Measurements from ENCODE around the gene PPP1R9B. TPM values are rescaled to one million over a fixed set of nuclear protein-coding genes. Genes with fewer than 3 reads are reported as not detected.

The PPP1R9B gene
- 10 to 100 TPM; 70.2 to 82.2 (median 76.6) TPM for total RNA-seq

- H3K9me3 Mint-ChIP-seq, result no peaks in the 10 kb centered on the region
- DNase-seq (no peak), ATAC-seq (peak; percentile 4 to 5)
- H3K27me3 Mint-ChIP-seq (ENCODE audit: low read depth), result no peaks in the 10 kb centered on the region
- H3K36me3 Mint-ChIP-seq (ENCODE audit: insufficient read depth), result peaks cover 5% of the 10 kb centered on the region
- H3K4me1 Mint-ChIP-seq (ENCODE audit: low read depth), result peaks cover 38% of the 10 kb centered on the region
- H3K4me3 Mint-ChIP-seq, result peak within 1 kb of the TSS; percentile 91
These were observed at the start of gene PPP1R9B for GRCh38 chr17:50150354-50151040. Gene PPP1R9B (minus strand): TSS chr17:50150677. CDS start chr17:50150513, 164 bp downstream.

DNA sequence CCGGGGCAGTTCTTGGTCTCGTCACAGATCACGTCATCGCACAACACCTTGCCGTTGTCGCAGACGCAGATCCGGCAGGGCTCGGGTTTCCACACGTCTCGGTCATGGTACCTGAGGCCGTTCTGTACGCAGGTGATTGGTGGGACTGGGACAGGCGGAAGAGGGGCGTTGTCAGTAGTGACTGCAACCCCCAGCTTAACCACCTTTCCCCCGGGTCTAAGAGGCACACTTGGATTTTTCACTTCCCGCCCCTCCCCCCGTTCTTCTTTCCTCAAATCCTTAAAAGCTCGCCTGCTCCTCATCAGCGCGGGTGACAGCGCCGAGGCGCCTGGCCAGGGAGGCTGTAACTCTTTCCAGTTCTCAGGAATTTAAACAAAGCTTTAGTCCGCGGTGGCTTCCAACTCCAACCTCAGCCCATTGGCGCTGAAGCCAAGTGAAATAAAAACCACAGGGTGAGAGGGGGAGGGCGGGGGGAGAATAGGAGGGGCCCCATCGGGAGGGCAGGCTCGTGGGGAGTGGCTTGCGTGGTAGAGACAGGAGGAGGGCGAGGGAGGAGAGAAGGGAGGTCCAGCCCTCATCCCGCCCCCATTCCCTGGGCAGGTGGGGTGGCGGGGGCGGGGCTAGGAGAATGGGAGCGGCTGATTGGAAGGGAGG lies 49.5 kb upstream of the PPP1R9B start:
- no peaks in the 10 kb centered on the region for H3K36me3 Mint-ChIP-seq (ENCODE audit: insufficient read depth)
- H3K4me1 Mint-ChIP-seq (ENCODE audit: low read depth), result peaks cover 21% of the 10 kb centered on the region
- DNase-seq (peak; percentile 57), ATAC-seq (peak; percentile 70 to 77)
- H3K4me3 Mint-ChIP-seq, result peak overlapping the region; percentile 71
- no peaks in the 10 kb centered on the region for H3K9me3 Mint-ChIP-seq
- H3K27me3 Mint-ChIP-seq (ENCODE audit: low read depth), result peaks cover 45% of the 10 kb centered on the region

DNA sequence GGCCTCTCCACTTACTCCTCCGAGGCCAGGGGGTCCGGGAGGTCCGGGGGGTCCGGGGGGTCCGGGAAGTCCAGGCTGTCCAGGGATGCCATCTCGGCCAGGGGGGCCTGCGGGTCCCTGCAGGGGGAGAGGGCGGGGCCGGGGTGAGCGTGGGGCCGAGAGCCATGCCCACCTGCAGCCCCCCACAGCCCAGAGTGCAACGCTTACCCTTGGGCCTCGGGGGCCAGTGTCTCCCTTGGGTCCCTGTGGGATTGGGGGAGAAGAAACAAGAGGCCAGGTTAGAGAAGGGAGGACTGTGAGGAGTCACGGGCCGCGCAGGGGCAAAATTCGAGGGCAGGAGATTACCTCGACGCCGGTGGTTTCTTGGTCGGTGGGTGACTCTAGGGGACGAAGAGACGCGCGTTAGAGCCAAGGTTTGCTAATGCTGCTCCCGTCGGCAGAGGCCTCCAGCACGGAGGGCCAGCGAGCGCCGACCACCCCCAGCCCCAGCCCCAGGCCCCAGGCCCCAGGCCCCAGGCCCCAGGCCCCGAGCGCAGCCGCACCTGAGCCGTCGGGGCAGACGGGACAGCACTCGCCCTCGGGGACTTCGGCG lies 48.8 kb upstream of the PPP1R9B start:
- peaks cover 44% of the 10 kb centered on the region for H3K27me3 Mint-ChIP-seq (ENCODE audit: low read depth)
- H3K36me3 Mint-ChIP-seq (ENCODE audit: insufficient read depth), result no peaks in the 10 kb centered on the region
- DNase-seq (no peak), ATAC-seq (no peak)
- H3K4me1 Mint-ChIP-seq (ENCODE audit: low read depth), result peaks cover 21% of the 10 kb centered on the region
- H3K9me3 Mint-ChIP-seq, result no peaks in the 10 kb centered on the region
- H3K4me3 Mint-ChIP-seq, result no peak overlapping the region

- H3K36me3 Mint-ChIP-seq (ENCODE audit: insufficient read depth), result no peaks in the 10 kb centered on the region
- ATAC-seq (no peak), DNase-seq (peak; percentile 59)
- H3K4me1 Mint-ChIP-seq (ENCODE audit: low read depth), result peaks cover 21% of the 10 kb centered on the region
- no peak overlapping the region for H3K4me3 Mint-ChIP-seq
- H3K9me3 Mint-ChIP-seq, result no peaks in the 10 kb centered on the region
- peaks cover 36% of the 10 kb centered on the region for H3K27me3 Mint-ChIP-seq (ENCODE audit: low read depth)
These were observed 47.7 kb upstream of the PPP1R9B start for GRCh38 chr17:50198026-50198669.

- DNase-seq (no peak), ATAC-seq (no peak)
- no peaks in the 10 kb centered on the region for H3K9me3 Mint-ChIP-seq
- H3K4me3 Mint-ChIP-seq, result no peak overlapping the region
- no peaks in the 10 kb centered on the region for H3K36me3 Mint-ChIP-seq (ENCODE audit: insufficient read depth)
- peaks cover 23% of the 10 kb centered on the region for H3K27me3 Mint-ChIP-seq (ENCODE audit: low read depth)
- H3K4me1 Mint-ChIP-seq (ENCODE audit: low read depth), result peaks cover 21% of the 10 kb centered on the region
These were observed 46.3 kb upstream of the PPP1R9B start for GRCh38 chr17:50196826-50197225.

- no peak for ATAC-seq
- no peak overlapping the region for H3K4me3 Mint-ChIP-seq
- no peaks in the 10 kb centered on the region for H3K36me3 Mint-ChIP-seq (ENCODE audit: insufficient read depth)
- H3K9me3 Mint-ChIP-seq, result no peaks in the 10 kb centered on the region
- H3K4me1 Mint-ChIP-seq (ENCODE audit: low read depth), result peaks cover 17% of the 10 kb centered on the region
- DNase-seq, result no peak
- H3K27me3 Mint-ChIP-seq (ENCODE audit: low read depth), result peaks cover 15% of the 10 kb centered on the region
These were observed 45.6 kb upstream of the PPP1R9B start for GRCh38 chr17:50196036-50196435.

DNA sequence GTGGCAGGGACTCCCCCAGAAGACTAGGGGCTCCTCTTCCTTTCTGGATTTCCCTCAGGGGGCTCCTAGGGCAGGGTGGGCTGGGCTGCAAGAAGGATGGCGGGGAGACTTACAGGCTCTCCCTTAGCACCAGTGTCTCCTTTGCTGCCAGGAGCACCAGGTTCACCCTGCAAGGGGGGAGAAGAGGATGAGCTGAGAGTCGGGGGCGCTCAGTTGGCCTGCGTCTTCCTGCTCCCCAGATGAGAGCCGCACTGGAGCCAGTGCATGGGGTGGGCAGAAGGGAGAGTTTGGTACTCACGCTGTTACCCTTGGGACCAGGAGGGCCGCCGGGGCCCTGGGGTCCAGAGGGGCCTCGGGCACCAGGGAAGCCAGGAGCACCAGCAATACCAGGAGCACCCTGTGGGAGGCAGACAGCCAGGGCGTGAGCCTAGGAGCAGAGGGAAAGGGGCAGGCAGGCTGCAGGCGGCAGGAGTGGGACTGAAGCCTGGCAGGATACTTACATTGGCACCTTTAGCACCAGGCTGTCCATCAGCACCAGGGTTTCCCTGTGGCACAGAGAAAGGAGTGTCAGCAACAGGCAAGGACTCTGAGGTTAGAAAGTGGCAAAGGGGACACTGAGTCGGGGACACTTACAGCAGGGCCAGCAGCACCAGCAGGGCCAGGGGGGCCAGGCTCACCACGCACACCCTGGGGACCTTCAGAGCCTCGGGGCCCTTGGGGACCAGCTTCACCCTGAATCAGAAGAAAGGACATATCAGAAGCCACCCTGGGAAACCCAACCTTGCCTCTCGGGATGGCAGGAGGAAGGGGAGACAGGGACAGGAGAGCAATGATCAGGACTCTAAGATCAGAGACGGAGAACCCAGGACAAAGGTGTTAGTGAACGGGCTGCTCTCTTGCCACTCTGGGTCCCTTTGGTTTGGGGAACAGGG lies 44.7 kb upstream of the PPP1R9B start:
- DNase-seq, result no peak
- no peak for ATAC-seq
- no peak overlapping the region for H3K4me3 Mint-ChIP-seq
- no peaks in the 10 kb centered on the region for H3K36me3 Mint-ChIP-seq (ENCODE audit: insufficient read depth)
- peaks cover 12% of the 10 kb centered on the region for H3K4me1 Mint-ChIP-seq (ENCODE audit: low read depth)
- no peaks in the 10 kb centered on the region for H3K9me3 Mint-ChIP-seq
- peaks cover 9% of the 10 kb centered on the region for H3K27me3 Mint-ChIP-seq (ENCODE audit: low read depth)

DNA sequence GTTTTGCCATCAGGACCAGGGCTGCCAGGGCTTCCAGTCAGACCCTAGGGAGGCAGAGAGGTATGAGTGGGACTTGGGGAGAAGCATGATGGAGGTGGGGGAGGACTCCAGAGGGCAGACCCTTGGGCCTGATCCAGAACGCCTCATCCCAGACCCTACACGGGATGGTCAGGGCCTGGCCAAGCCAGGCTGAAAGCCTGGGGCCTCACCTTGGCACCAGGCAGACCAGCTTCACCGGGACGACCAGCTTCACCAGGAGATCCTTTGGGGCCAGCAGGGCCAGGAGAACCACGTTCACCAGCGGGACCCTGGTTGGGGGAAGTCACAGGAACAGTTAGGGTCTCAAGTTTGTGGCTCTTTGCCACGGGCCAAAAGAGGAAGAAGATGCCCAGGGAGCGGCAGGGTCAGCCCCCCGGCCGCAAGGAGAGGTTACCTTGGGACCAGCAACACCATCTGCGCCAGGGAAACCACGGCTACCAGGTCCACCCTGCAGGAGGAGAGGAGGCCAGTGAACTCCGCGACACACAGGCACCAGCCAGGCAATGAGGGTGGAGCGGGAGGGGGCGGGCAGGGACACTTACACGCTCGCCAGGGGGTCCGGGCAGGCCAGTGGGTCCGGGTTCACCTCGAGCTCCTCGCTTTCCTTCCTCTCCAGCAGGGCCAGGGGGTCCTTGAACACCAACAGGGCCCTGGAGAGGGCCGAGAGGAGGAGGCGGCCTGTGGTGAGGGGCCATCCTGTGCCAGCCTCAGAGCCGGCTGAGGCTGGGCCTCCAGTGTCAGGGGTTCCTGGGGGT lies 43.9 kb upstream of the PPP1R9B start:
- Mint-ChIP-seq H3K27me3 (ENCODE audit: low read depth) (peaks cover 9% of the 10 kb centered on the region), H3K4me1 (ENCODE audit: low read depth) (peaks cover 8% of the 10 kb centered on the region), H3K9me3 (no peaks in the 10 kb centered on the region), H3K36me3 (ENCODE audit: insufficient read depth) (no peaks in the 10 kb centered on the region), H3K4me3 (no peak overlapping the region)
- no peak for ATAC-seq
- DNase-seq, result no peak

DNA sequence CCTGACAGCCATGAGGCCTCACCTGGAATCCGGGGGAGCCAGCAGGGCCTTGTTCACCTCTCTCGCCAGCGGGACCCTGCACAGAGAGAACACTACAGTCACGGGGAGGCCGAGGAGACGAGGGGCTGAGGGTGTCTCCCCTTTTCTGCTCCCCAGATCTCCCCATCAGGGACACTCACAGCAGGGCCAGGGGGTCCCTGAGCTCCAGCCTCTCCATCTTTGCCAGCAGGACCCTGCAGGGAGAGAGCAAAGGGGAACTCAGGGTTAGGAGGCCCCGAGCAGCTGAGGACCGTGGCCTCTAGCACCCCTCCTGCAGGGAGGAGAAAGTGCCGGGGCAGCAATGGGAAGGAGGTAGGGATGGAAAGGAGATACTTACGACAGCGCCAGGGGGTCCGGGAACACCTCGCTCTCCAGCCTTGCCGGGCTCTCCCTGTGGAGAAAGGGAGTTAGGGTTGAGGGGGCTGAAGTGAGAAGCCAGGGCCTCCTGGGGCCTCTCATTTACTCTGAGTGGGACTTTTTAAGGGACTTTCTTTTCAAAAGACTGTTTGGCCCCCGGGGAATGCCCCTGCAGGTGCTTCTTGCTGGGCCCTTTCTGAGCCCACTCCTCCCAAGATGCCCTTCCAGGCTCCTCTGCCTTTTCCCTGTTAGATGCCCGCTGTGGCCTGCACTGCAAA lies 42.3 kb upstream of the PPP1R9B start:
- peaks cover 2% of the 10 kb centered on the region for H3K27me3 Mint-ChIP-seq (ENCODE audit: low read depth)
- no peaks in the 10 kb centered on the region for H3K4me1 Mint-ChIP-seq (ENCODE audit: low read depth)
- H3K36me3 Mint-ChIP-seq (ENCODE audit: insufficient read depth), result no peaks in the 10 kb centered on the region
- no peaks in the 10 kb centered on the region for H3K9me3 Mint-ChIP-seq
- H3K4me3 Mint-ChIP-seq, result no peak overlapping the region
- DNase-seq (no peak), ATAC-seq (no peak)

DNA sequence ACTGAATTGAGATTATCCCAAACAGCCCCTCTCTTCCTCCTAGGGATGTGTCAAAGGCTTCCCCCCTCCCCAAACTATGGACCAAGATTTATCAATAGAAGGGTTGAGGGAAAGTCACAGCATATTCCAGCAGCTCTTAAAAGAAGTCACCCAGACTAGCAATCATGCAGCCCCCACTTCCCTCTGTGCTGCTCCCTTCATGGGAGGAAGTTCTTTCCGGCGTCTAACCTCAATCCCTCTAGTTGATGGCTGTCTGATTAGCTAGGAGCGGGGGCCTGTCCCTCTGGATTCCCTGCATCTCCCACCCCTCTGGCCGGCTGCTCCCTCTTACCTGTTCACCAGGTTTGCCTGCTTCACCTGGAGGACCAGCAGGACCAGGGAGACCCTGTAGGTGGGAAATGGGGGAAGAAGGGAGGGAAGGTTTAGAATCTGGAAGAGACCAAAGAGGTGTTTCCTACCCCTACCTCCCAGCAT lies 41.7 kb upstream of the PPP1R9B start:
- no peak overlapping the region for H3K4me3 Mint-ChIP-seq
- H3K27me3 Mint-ChIP-seq (ENCODE audit: low read depth), result peaks cover 3% of the 10 kb centered on the region
- DNase-seq (no peak), ATAC-seq (no peak)
- no peaks in the 10 kb centered on the region for H3K4me1 Mint-ChIP-seq (ENCODE audit: low read depth)
- H3K9me3 Mint-ChIP-seq, result no peaks in the 10 kb centered on the region
- no peaks in the 10 kb centered on the region for H3K36me3 Mint-ChIP-seq (ENCODE audit: insufficient read depth)

DNA sequence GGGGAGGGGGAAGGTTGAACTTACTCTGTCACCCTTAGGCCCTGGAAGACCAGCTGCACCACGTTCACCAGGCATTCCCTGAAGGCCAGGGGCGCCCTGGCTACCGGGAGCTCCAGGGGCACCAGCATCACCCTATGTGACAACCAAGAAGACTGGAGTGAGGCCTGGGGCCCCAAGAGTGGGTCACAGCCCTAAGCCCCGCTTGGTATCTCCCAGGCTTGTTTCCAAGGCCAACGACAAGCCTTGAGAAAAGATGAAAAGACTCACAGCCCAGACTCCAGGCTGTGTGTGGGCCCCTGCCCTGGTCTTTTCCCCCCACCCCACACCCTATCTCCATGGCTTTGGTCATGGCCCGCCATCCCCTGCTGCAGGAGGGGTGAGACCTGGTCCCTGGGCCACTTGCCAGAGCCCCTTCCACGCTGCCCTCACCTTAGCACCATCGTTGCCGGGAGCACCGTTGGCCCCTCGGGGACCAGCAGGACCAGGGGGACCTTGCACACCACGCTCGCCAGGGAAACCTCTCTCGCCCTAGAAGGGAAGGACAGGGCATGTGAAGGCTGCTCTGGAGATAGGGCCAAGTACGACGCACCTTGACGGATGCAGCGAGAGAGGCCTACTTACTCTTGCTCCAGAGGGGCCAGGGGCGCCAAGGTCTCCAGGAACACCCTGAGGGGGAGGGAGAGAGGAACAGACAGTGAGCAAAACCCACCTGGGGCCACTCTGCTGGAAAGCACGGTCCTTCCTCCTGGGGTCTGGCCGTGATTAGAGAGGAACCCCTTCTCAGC lies 41.1 kb upstream of the PPP1R9B start:
- no peaks in the 10 kb centered on the region for H3K4me1 Mint-ChIP-seq (ENCODE audit: low read depth)
- H3K36me3 Mint-ChIP-seq (ENCODE audit: insufficient read depth), result no peaks in the 10 kb centered on the region
- DNase-seq, result no peak
- H3K9me3 Mint-ChIP-seq, result no peaks in the 10 kb centered on the region
- peaks cover 2% of the 10 kb centered on the region for H3K27me3 Mint-ChIP-seq (ENCODE audit: low read depth)
- ATAC-seq, result no peak
- no peak overlapping the region for H3K4me3 Mint-ChIP-seq

Measured in activated T-cell treated with anti-CD3 and anti-CD28 coated beads, Interleukin-2, amount 50 U/mL, for 4 hours (primary cell).